DMS79 (cell line): Measurements from ENCODE around the gene MARCHF3.
"Not testable (repeated sequence)": the region's sequence is repeated elsewhere in the genome, so short reads cannot be mapped to it uniquely, and the experiment has no call there.

Experiments used
- DNase-seq: peaks from one replicate; lab custom pipeline; 2025; lab: John Stamatoyannopoulos, UW

The MARCHF3 gene

GRCh38 chr5:127011961-127012644, 18.3 kb downstream of the MARCHF3 start:
- DNase-seq, result no peak

- no peak for DNase-seq
Observed at GRCh38 chr5:127011153-127011552, 19.2 kb downstream of the MARCHF3 start.

- no peak for DNase-seq
Observed at GRCh38 chr5:127010362-127010761, 20.0 kb downstream of the MARCHF3 start.

- DNase-seq, result no peak
Observed at GRCh38 chr5:127009784-127010183, 20.6 kb downstream of the MARCHF3 start.

- DNase-seq, result no peak
Observed at GRCh38 chr5:127008300-127008975, 21.9 kb downstream of the MARCHF3 start.

GRCh38 chr5:127007522-127007921, 22.8 kb downstream of the MARCHF3 start:
- no peak for DNase-seq

- DNase-seq, result no peak
Observed at GRCh38 chr5:127006744-127007143, 23.6 kb downstream of the MARCHF3 start.

- not testable (repeated sequence) for DNase-seq
Observed at GRCh38 chr5:127005282-127005681, 25.1 kb downstream of the MARCHF3 start.

GRCh38 chr5:127004721-127005120, 25.6 kb downstream of the MARCHF3 start:
- no peak for DNase-seq

- DNase-seq, result no peak
Observed at GRCh38 chr5:127003798-127004495, 26.4 kb downstream of the MARCHF3 start.

GRCh38 chr5:127002390-127002789, 28.0 kb downstream of the MARCHF3 start:
- no peak for DNase-seq

GRCh38 chr5:127001621-127002296, 28.6 kb downstream of the MARCHF3 start:
- no peak for DNase-seq

GRCh38 chr5:126998895-126999570, 31.3 kb downstream of the MARCHF3 start:
- DNase-seq, result no peak

GRCh38 chr5:126998201-126998631, 32.1 kb downstream of the MARCHF3 start:
- DNase-seq, result no peak

GRCh38 chr5:126995689-126996088, 34.7 kb downstream of the MARCHF3 start:
- no peak for DNase-seq

- DNase-seq, result no peak
Observed at GRCh38 chr5:126995039-126995438, 35.3 kb downstream of the MARCHF3 start.

GRCh38 chr5:126994485-126994884, 35.9 kb downstream of the MARCHF3 start:
- no peak for DNase-seq

GRCh38 chr5:126988021-126988569, 42.3 kb downstream of the MARCHF3 start:
- DNase-seq, result no peak

- DNase-seq, result no peak
Observed at GRCh38 chr5:126987271-126987899, 43.0 kb downstream of the MARCHF3 start.

- no peak for DNase-seq
Observed at GRCh38 chr5:126984632-126985031, 45.7 kb downstream of the MARCHF3 start.

GRCh38 chr5:126983874-126984266, 46.5 kb downstream of the MARCHF3 start:
- DNase-seq, result no peak
